ENCODE data around the gene SYT13.

- TF ChIP-seq CTCF (IDR thresholded peaks at IDR 0.05; ENCODE audit: insufficient read depth, low read depth, low read length) (no peak), EZH2 (IDR thresholded peaks at IDR 0.05; ENCODE audit: insufficient read depth, low read length) (no peak)
These were observed 5.7 kb downstream of the SYT13 start for GRCh38 chr11:45280449-45280848.

All from astrocyte (in vitro differentiated cells and primary cell).